HCT116 (cell line): ENCODE measurements around the gene RHEB. TPM values are rescaled to one million over a fixed set of nuclear protein-coding genes. Genes with fewer than 3 reads are reported as not detected.

Experiments used
- ATAC-seq: fragments of 200-7000 bp; cut with Tn5 transposase; 2 replicates; pipeline ENCODE4 v1.9.1; 2020; ENCODE audit warnings: mild to moderate bottlenecking, moderate library complexity
- BruUV-seq: library from RNA; stranded (reverse); fragments of 400-500 nt; replicated peaks from 2 replicates; lab custom pipeline; 2021; lab: Mats Ljungman, UMichigan
- CTCF ChIA-PET: fragments of 300-600 bp; sonication (Branson Sonifier 250); formaldehyde crosslinking; loops from one replicate; lab custom pipeline; 2021; ENCODE audit warnings: antibody characterized with exemption; lab: Charles Lee
- POLR2A ChIA-PET: fragments of 300-600, 350-600 bp; sonication (Branson Sonifier 250); formaldehyde crosslinking; loops from one replicate; lab custom pipeline; 2021; ENCODE audit warnings: antibody characterized with exemption; lab: Charles Lee
- RAD21 ChIA-PET, 2 experiments: fragments of 300-600 bp; sonication (Branson Sonifier 250); formaldehyde crosslinking; loops; one replicate each; lab custom pipeline; 2023; ENCODE audit warnings: low total read pairs in 2 of 2; ENCODE audit not compliant: uncharacterized antibody in 2 of 2, unreplicated experiment in 2 of 2, low non-redundant PET in 1 of 2; lab: Charles Lee
- DNase-seq: peaks from one replicate; pipeline ENCODE4 v3.0.0-alpha.2; 2010; ENCODE audit warnings: low read depth, low spot score
- H2AFZ ChIP-seq: fragments of 200-600 bp; shearing (Covaris generic), sonication (generic); 2 replicates; pipeline ENCODE4 v1.6.1; 2017; ENCODE audit warnings: low read depth, mixed run types, mixed read lengths, antibody characterized with exemption, low read length; ENCODE audit not compliant: poor library complexity, severe bottlenecking
- H3K27ac ChIP-seq: 2 replicates; pipeline ENCODE4 v1.5.1; 2012; ENCODE audit warnings: low read depth, low read length
- H3K27me3 ChIP-seq: fragments of 200-600 bp; sonication (generic); 2 replicates; pipeline ENCODE4 v1.6.1; 2016; ENCODE audit warnings: mixed run types, low read length, mixed read lengths; ENCODE audit not compliant: insufficient read depth
- H3K36me3 ChIP-seq, 2 experiments: fragments of 200-500 bp in 1 of 2; fragments of 200-600 bp in 1 of 2; sonication (Bioruptor generic) in 1 of 2; sonication (generic) in 1 of 2; 2 replicates each; pipeline versions ENCODE4 v1.5.1 to v1.6.1; 2014 to 2016; ENCODE audit warnings: low read length in 2 of 2, inconsistent platforms in 1 of 2, mixed read lengths in 1 of 2, mixed run types in 1 of 2; ENCODE audit not compliant: insufficient read depth in 2 of 2, control insufficient read depth in 1 of 2
- H3K4me1 ChIP-seq, 2 experiments: fragments of 200-600 bp in 1 of 2; sonication (generic) in 1 of 2; 2 replicates each; pipeline versions ENCODE4 v1.5.1 to v1.6.1; 2012 to 2017; ENCODE audit warnings: low read length in 2 of 2, inconsistent platforms in 1 of 2, mild to moderate bottlenecking in 1 of 2, mixed read lengths in 1 of 2, mixed run types in 1 of 2, moderate library complexity in 1 of 2; ENCODE audit not compliant: insufficient read depth in 2 of 2, control insufficient read depth in 1 of 2
- H3K4me2 ChIP-seq: fragments of 200-600 bp; sonication (generic); 2 replicates; pipeline ENCODE4 v1.6.1; 2017; ENCODE audit warnings: mixed run types, low read length, mixed read lengths
- H3K4me3 ChIP-seq, 2 experiments: fragments of 200-600 bp in 1 of 2; sonication (generic) in 1 of 2; replicated peaks in 1 of 2; 2 replicates each; pipeline ENCODE4 v1.5.1; 2011 to 2016; ENCODE audit warnings: low read length in 2 of 2, control low read depth in 1 of 2, low read depth in 1 of 2, mild to moderate bottlenecking in 1 of 2, mixed read lengths in 1 of 2, mixed run types in 1 of 2
- H3K79me2 ChIP-seq: fragments of 200-600 bp; sonication (generic); 2 replicates; pipeline ENCODE4 v1.6.1; 2017; ENCODE audit warnings: mild to moderate bottlenecking, mixed run types, low read length, moderate library complexity, mixed read lengths; ENCODE audit not compliant: insufficient read depth
- H3K9ac ChIP-seq: fragments of 200-600 bp; sonication (generic); 2 replicates; pipeline ENCODE4 v1.6.1; 2016; ENCODE audit warnings: low read length, mixed read lengths
- H3K9me2 ChIP-seq: fragments of 200-600 bp; sonication (generic), shearing (Covaris generic); 2 replicates; pipeline ENCODE4 v1.6.1; 2017; ENCODE audit warnings: mixed run types, mild to moderate bottlenecking, moderate library complexity; ENCODE audit not compliant: insufficient read depth
- H3K9me3 ChIP-seq, 2 experiments: fragments of 200-500 bp in 1 of 2; fragments of 200-600 bp in 1 of 2; sonication (Bioruptor generic) in 1 of 2; sonication (generic) in 1 of 2; 2 replicates each; pipeline ENCODE4 v1.6.1; 2014 to 2017; ENCODE audit warnings: low read length in 2 of 2, mixed read lengths in 2 of 2, inconsistent platforms in 1 of 2, low read depth in 1 of 2, mild to moderate bottlenecking in 1 of 2, mixed run types in 1 of 2, moderate library complexity in 1 of 2; ENCODE audit not compliant: control insufficient read depth in 1 of 2, insufficient read depth in 1 of 2
- H4K20me1 ChIP-seq: fragments of 200-600 bp; sonication (generic), shearing (Covaris generic); 2 replicates; pipeline ENCODE4 v1.6.1; 2017; ENCODE audit warnings: mixed run types, mild to moderate bottlenecking, moderate library complexity; ENCODE audit not compliant: insufficient read depth
- CBX3 ChIP-seq: IDR thresholded peaks from 2 replicates; pipeline ENCODE4 v1.6.1; 2012; ENCODE audit warnings: low read depth
- EZH2 ChIP-seq: fragments of 200-600 bp; sonication (generic); IDR thresholded peaks from 2 replicates; pipeline ENCODE4 v1.6.1; 2017; ENCODE audit warnings: antibody characterized with exemption, mixed run types
- JUND ChIP-seq: IDR thresholded peaks from 2 replicates; pipeline ENCODE4 v1.6.1; 2012
- POLR2AphosphoS5 ChIP-seq: IDR thresholded peaks from 2 replicates; pipeline ENCODE4 v1.6.1; 2011; ENCODE audit warnings: mild to moderate bottlenecking, low read depth, low read length, moderate library complexity
- SIN3A ChIP-seq: IDR thresholded peaks from 2 replicates; pipeline ENCODE4 v1.6.1; 2012; ENCODE audit warnings: low read depth
- SRF ChIP-seq: IDR thresholded peaks from 2 replicates; pipeline ENCODE4 v1.6.1; 2012; ENCODE audit warnings: low read depth
- YY1 ChIP-seq: IDR thresholded peaks from 2 replicates; pipeline ENCODE4 v1.6.1; 2011; ENCODE audit warnings: low read length, low read depth, moderate library complexity, mild to moderate bottlenecking; ENCODE audit not compliant: insufficient replicate concordance; ENCODE audit errors: extremely low read depth
- ZNF274 ChIP-seq: fragments of 200-500 bp; sonication (Bioruptor generic); IDR thresholded peaks from 2 replicates; pipeline ENCODE4 v1.6.1; 2014; ENCODE audit warnings: mild to moderate bottlenecking, low read depth, low read length, inconsistent platforms
- intact Hi-C: fragments of 100-400 bp; cut with micrococcal nuclease; formaldehyde crosslinking; loops from 2 replicates; pipeline ENCODE4 v1.10.0; 2022
- total RNA-seq: library from RNA; stranded (reverse); gene quantifications from one replicate; pipeline ENCODE4 v1.2.1, GENCODE V29; 2021; ENCODE audit not compliant: unreplicated experiment
- TF ChIP-seq, protein P1 (sequence below): IDR thresholded peaks from 2 replicates; pipeline ENCODE4 v1.6.1; 2012; ENCODE audit warnings: low read depth

Gene RHEB
- total RNA-seq, 1 experiment from 2014 or later = 114 TPM

DNA sequence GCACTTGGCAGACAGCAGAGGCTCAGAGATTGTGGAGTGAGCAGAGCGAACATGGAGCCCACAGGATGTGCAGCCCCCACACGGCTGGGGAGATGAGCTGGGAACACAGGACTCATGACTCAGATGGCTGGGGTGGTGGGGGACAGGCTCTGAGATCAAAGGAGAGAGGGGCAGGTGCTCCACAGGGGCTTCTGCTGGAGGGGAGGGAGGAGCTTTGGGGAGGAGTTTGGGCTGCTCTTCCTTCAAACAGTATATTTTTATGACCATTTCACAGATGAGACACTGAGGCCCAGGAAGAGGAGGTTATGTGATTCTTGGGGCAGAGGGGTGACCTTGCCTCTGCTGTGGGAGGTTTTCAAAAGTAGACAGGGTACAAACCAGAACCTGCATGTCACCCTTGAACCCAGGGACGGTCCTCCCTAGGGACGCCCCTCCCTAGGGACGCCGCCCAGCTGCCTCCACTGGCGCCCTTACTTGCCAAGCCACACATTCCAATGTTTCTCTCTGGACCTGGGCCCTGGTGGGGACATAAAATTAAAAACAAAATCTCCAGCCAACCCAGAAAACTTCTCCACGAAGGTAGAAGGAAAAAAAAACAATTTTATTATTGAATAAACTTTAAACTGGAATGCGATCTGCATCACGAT, 78.8 kb downstream of the RHEB start:
- ChIA-PET RAD21 (no interaction called here), POLR2A (interaction anchor here (0.7 kb wide), 1 partner anchor 356 kb away, joined by 4 read pairs; no protein-coding TSS in a partner anchor), CTCF (no interaction called here)
- no peak overlapping the region for H2AFZ ChIP-seq
- no peak overlapping the region for H3K27ac ChIP-seq
- no peak overlapping the region for H3K4me3 ChIP-seq
- H3K9me3 ChIP-seq = no peaks in the 10 kb centered on the region
- peaks cover 6 to 8% of the 10 kb centered on the region in 2 experiments; a peak in 3 of 4 replicates for H3K4me1 ChIP-seq
- no TSS peak for BruUV-seq
- no peaks in the 10 kb centered on the region for H3K79me2 ChIP-seq
- no peak overlapping the region for H3K9ac ChIP-seq
- no peak for DNase-seq
- no peaks in the 10 kb centered on the region for H3K9me2 ChIP-seq
- TF ChIP-seq SRF (no peak), JUND (no peak), EZH2 (no peak), YY1 (no peak), SIN3A (no peak), POLR2AphosphoS5 (no peak), ZNF274 (no peak), CBX3 (no peak)
- TF ChIP-seq, protein P1, sequence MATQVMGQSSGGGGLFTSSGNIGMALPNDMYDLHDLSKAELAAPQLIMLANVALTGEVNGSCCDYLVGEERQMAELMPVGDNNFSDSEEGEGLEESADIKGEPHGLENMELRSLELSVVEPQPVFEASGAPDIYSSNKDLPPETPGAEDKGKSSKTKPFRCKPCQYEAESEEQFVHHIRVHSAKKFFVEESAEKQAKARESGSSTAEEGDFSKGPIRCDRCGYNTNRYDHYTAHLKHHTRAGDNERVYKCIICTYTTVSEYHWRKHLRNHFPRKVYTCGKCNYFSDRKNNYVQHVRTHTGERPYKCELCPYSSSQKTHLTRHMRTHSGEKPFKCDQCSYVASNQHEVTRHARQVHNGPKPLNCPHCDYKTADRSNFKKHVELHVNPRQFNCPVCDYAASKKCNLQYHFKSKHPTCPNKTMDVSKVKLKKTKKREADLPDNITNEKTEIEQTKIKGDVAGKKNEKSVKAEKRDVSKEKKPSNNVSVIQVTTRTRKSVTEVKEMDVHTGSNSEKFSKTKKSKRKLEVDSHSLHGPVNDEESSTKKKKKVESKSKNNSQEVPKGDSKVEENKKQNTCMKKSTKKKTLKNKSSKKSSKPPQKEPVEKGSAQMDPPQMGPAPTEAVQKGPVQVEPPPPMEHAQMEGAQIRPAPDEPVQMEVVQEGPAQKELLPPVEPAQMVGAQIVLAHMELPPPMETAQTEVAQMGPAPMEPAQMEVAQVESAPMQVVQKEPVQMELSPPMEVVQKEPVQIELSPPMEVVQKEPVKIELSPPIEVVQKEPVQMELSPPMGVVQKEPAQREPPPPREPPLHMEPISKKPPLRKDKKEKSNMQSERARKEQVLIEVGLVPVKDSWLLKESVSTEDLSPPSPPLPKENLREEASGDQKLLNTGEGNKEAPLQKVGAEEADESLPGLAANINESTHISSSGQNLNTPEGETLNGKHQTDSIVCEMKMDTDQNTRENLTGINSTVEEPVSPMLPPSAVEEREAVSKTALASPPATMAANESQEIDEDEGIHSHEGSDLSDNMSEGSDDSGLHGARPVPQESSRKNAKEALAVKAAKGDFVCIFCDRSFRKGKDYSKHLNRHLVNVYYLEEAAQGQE = no peak
- ATAC-seq = no peak
- no peaks in the 10 kb centered on the region for H4K20me1 ChIP-seq
- no peak overlapping the region for H3K4me2 ChIP-seq
- H3K27me3 ChIP-seq = no peaks in the 10 kb centered on the region
- intact Hi-C loops = no loop called here
- no peaks in the 10 kb centered on the region for H3K36me3 ChIP-seq
